GM12875 (cell line): ENCODE results near the gene TBC1D22A.

Experiments used
- H3K4me3 ChIP-seq: one replicate; pipeline ENCODE4 v1.5.1; 2011; ENCODE audit warnings: low read depth, low read length, control low read depth
- TF ChIP-seq, protein P1 (sequence below): IDR thresholded peaks from 2 replicates; pipeline ENCODE4 v1.5.1; 2011; ENCODE audit warnings: low read depth, mild to moderate bottlenecking, control low read depth, inconsistent platforms, low read length, moderate library complexity, borderline replicate concordance; ENCODE audit not compliant: insufficient read depth

The TBC1D22A gene

DNA sequence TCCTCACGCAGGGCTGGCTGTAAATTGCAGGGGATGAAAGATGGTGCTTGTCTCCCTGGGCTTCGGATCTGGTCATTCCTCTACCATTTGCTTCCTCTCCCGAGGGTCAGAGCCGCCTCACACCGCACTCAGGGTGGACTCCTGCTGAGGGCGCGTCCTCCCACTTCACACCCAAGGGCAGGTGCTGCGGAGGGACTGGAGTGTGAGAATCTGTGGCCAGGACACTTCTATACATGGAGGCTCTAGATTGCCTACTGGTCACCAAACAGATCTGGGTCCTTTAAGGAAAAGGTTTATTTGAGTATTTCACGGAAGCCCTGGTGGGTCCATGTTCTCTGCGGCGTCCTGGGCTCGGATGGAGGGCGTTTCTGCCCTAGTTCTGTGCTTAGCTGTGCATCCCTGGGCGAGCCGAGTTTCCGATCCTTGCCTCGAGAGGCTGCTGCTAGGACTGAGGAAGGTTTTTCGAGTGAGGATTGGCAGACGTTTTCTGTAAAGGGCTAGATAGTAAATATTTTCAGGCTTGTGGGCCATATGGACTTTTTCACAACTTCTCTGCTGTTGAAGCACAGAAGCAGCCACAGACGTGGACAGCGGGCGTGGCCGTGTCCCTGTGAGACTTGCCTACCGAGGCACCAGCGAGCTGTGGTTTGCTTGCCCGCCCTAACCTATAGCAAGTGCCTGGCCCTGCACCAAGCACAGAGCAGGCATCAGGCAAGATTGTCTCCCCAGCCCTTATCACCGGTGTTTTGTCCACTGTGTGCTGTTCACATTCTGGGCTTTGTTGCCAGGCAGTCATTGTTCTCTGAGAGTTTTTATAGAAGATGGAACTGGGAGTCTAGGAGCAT, 279.0 kb downstream of the TBC1D22A start:
- TF ChIP-seq, protein P1, sequence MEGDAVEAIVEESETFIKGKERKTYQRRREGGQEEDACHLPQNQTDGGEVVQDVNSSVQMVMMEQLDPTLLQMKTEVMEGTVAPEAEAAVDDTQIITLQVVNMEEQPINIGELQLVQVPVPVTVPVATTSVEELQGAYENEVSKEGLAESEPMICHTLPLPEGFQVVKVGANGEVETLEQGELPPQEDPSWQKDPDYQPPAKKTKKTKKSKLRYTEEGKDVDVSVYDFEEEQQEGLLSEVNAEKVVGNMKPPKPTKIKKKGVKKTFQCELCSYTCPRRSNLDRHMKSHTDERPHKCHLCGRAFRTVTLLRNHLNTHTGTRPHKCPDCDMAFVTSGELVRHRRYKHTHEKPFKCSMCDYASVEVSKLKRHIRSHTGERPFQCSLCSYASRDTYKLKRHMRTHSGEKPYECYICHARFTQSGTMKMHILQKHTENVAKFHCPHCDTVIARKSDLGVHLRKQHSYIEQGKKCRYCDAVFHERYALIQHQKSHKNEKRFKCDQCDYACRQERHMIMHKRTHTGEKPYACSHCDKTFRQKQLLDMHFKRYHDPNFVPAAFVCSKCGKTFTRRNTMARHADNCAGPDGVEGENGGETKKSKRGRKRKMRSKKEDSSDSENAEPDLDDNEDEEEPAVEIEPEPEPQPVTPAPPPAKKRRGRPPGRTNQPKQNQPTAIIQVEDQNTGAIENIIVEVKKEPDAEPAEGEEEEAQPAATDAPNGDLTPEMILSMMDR = no peak
- no peak overlapping the region for H3K4me3 ChIP-seq

DNA sequence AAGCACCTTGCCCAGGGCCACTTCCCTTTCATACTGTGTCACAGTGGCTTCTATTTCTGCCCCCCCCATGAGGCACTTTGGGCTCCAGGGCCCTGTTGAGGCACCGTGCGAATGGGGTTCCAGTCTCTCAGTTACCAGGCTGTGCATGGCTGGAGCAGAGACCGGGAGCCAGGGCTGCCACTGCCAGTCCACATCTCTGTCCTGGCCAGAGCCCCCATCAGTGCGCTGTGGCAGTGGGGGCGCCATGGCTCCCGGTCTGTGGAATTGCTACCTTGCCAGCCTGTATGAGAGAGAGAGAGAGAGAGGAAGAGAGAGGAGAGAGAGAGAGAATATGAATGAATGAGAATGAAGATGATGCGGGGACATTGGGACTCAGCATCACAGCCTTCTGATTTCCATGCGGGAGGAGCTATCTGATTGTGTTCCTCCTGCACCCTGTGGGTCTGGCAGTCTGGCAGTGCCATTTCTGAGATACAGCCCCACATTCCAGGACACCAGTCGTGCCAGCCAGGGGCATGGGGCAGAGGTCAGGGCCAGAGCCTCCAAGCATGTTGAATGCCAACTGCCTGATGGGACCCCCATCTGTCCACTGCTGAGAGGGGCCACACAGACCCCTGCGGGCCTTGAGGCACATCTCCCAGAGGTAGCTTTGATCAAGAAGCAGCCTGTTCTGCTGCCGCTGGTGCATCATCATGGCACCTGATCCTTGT, 279.8 kb downstream of the TBC1D22A start:
- no peak overlapping the region for H3K4me3 ChIP-seq
- TF ChIP-seq, protein P1 = no peak

DNA sequence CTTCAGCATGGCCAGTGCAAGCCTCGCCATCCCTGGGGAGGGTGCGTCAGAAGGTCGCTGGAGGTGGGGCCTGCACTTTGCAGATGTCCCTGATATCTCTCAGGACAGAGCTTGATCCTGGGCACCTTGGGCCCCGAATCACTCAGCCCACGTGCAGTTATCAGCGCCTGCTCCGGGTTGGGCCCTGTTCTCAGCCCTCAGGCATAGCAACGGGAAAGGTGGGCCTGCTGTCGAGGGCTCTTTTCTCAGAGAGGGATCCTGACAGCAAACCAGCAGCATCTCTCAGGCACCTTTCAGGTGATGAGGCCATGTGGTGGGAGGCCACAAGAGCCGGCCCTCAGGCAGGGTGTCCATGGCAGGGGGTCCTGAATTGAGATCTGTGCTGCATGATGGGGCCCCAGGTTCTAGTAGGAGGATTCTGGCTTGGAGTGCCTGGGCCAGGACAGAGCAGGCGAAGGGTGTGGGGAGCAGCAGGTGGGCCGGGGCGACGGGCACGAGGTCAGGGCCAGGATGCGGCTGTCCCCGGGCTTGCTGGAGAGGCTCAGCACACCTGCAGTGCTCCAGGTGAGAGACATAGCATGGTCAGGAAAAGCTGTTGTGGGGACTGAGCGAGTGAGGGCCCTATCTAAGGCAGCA, 280.5 kb downstream of the TBC1D22A start:
- no peak overlapping the region for H3K4me3 ChIP-seq
- TF ChIP-seq, protein P1 = no peak

DNA sequence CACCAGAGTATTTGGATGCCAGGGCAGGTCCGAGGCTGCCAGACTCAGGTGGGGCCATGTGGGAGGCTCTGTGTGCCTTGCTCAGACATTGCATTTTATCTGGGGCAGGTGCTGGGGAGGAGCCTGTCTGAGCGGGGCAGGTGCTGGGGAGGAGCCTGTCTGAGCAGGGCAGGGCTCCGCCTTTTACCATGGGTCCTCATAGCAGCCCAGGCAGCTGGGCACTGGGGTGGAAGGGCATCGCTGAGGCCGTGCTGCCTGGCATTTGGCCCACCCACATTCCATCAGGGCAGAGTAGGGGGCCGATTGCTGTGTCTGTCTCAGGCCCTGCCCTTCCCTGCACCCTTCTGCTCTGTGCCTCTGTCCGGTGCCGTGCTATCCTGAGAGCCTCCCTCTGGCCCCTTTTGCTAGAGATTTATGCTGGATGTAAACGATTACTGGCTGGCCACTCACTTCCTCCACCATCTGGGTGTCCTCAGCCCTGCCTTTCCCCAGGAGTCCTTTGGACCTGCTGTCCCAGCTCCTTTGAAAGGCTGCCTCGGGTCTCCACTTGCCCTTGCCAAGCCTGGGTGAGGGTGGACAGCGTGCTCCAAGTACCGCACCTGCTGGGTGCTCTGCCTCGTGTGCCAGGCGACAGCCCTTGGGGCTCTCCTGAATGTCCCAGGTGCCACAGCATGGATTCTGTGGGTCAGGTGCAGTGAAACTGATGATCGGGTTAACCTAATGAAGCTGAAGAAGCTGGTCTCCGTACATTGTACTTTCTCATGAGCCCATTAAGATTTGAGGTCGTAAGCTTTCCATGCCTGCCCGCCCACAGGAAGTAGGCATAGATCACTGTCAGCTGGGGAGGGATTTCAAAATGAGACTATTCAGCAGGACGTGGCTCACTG, 281.6 kb downstream of the TBC1D22A start:
- H3K4me3 ChIP-seq = no peak overlapping the region
- TF ChIP-seq, protein P1 = no peak

DNA sequence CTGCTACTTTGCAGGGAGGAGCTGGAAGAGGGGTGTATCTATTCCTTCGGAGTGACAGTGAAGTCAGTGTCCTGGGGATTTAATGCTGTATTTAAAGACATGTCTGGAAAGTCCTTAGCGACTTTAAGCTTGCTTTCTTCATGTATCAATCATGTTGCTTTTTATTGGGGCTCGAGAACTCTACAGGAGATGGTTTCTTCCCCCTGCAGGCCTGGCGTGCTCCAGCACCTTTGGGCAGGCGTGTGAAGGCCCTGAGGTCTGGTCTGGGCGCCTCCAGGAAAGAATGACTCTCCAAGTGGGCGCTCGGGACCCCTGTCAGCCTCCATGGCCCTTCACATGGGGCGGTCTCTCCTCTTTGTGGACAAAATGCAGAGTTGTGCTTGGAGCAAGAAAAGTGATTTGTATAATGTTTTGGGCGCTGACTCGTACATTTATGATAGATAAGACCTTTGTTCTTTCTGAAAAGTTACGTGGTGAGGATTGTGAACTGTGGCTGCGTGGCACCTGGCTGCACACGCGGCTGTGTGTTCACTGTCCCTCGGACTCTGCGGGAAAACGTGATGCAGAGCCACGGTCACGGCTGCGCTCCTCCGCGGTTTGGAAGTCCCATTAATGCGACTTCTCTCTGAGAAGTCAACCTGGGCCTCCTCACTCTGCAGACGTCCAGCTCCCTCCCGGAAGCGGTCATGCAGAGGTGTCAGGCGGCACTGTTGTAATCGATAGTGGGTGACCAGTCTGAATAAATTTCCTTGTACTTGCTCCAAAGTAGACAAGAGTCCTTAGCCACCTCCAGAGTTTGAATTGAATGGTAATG, 282.5 kb downstream of the TBC1D22A start:
- TF ChIP-seq, protein P1 = no peak
- H3K4me3 ChIP-seq = no peak overlapping the region
